CD4-positive, alpha-beta memory T cell (primary cell): ENCODE results near the gene CDK14. TPM values are rescaled to one million over a fixed set of nuclear protein-coding genes. Genes with fewer than 3 reads are reported as not detected.

Experiments
- CTCF ChIA-PET: fragments of 350-600 bp; sonication (Branson Sonifier 250); formaldehyde crosslinking; loops from one replicate; lab custom pipeline; 2021; ENCODE audit warnings: inconsistent platforms; ENCODE audit not compliant: partially characterized antibody; lab: Charles Lee
- POLR2A ChIA-PET: fragments of 350-600 bp; sonication (Branson Sonifier 250); formaldehyde crosslinking; loops from one replicate; lab custom pipeline; 2021; ENCODE audit not compliant: partially characterized antibody; lab: Charles Lee
- DNase-seq, 5 donors: peaks; one replicate each; pipeline versions ENCODE4 v3.0.0 to v3.0.0-alpha.2; 2020 to 2022; ENCODE audit warnings: mixed read lengths in 1 of 5
- H3K27ac ChIP-seq: one replicate; pipeline ENCODE4 v1.7.0; 2013; ENCODE audit warnings: low read depth, low read length
- H3K27me3 ChIP-seq: 2 replicates; pipeline ENCODE4 v1.7.0; 2013; ENCODE audit warnings: mild to moderate bottlenecking, low read length, moderate library complexity; ENCODE audit not compliant: insufficient read depth
- H3K36me3 ChIP-seq: 2 replicates; pipeline ENCODE4 v1.7.0; 2013; ENCODE audit warnings: mild to moderate bottlenecking, low read length, moderate library complexity; ENCODE audit not compliant: insufficient read depth
- H3K4me1 ChIP-seq: 2 replicates; pipeline ENCODE4 v1.7.0; 2013; ENCODE audit warnings: mild to moderate bottlenecking, low read length, moderate library complexity; ENCODE audit not compliant: insufficient read depth
- H3K4me3 ChIP-seq, 2 donors: one replicate each; pipeline ENCODE4 v1.7.0; 2013; ENCODE audit warnings: low read length in 2 of 2, mild to moderate bottlenecking in 1 of 2
- H3K9me3 ChIP-seq, 2 donors: one replicate each; pipeline ENCODE4 v1.7.0; 2013; ENCODE audit warnings: low read length in 2 of 2, control low read depth in 1 of 2; ENCODE audit not compliant: control insufficient read depth in 1 of 2
- H3K27ac Mint-ChIP-seq, 7 donors: one replicate each; pipeline ENCODE4 v1.8.0; 2020 to 2021; ENCODE audit warnings: mixed read lengths in 7 of 7, mild to moderate bottlenecking in 6 of 7, inconsistent platforms in 3 of 7, moderate library complexity in 3 of 7
- H3K27me3 Mint-ChIP-seq, 2 donors: one replicate each; pipeline ENCODE4 v1.8.0; 2020 to 2021; ENCODE audit warnings: mixed read lengths in 2 of 2
- H3K36me3 Mint-ChIP-seq, 2 donors: one replicate each; pipeline ENCODE4 v1.8.0; 2020 to 2021; ENCODE audit warnings: mixed read lengths in 2 of 2, inconsistent platforms in 1 of 2, mild to moderate bottlenecking in 1 of 2
- H3K4me1 Mint-ChIP-seq, 4 donors: one replicate each; pipeline ENCODE4 v1.8.0; 2020 to 2021; ENCODE audit warnings: mixed read lengths in 4 of 4, mild to moderate bottlenecking in 1 of 4
- H3K4me3 Mint-ChIP-seq, 8 donors: one replicate each; pipeline ENCODE4 v1.8.0; 2020 to 2021; ENCODE audit warnings: mixed read lengths in 8 of 8, mild to moderate bottlenecking in 7 of 8, moderate library complexity in 6 of 8, inconsistent platforms in 3 of 8
- H3K9me3 Mint-ChIP-seq, 8 donors: one replicate each; pipeline ENCODE4 v1.8.0; 2020 to 2021; ENCODE audit warnings: mixed read lengths in 8 of 8, mild to moderate bottlenecking in 5 of 8, inconsistent platforms in 3 of 8, moderate library complexity in 1 of 8
- intact Hi-C: fragments of 100-400 bp; cut with micrococcal nuclease; formaldehyde crosslinking; loops from one replicate; pipeline ENCODE4 v1.15.1; 2023
- polyA plus RNA-seq, 2 donors: library from polyadenylated mRNA; unstranded; fragments of 300-500 nt; fragmentation: Illumina TruSeq; gene quantifications; one replicate each; pipeline ENCODE4 v1.2.3, GENCODE V29; 2021
- total RNA-seq, 2 experiments: library from RNA; stranded (reverse); gene quantifications; one replicate each; pipeline ENCODE4 v1.2.3, GENCODE V29; 2021

CDK14 gene
- total and polyA plus RNA-seq, 4 experiments from 2014 or later = 0.47 to 0.81 (median 0.70) TPM; not detected in 1

DNA sequence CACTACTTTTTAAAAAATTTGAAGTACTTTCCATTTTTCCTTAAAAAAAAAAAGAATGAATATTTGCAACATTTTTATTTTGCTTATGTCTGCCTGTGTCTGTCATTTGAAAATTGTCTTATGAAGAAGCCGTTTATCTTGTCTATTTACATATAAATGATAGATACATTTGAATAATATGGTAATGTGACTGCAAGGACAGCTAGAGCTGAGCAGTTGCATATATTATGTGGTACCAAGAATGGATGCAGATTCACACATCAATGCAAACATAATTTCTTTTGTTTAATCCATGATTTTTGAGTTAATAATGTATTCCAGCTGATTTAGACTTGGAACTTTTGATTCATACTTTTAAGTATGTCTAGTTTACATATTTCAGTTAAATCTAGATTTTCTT, 268.0 kb downstream of the CDK14 start:
- POLR2A ChIA-PET = no interaction called here
- CTCF ChIA-PET = no interaction called here

DNA sequence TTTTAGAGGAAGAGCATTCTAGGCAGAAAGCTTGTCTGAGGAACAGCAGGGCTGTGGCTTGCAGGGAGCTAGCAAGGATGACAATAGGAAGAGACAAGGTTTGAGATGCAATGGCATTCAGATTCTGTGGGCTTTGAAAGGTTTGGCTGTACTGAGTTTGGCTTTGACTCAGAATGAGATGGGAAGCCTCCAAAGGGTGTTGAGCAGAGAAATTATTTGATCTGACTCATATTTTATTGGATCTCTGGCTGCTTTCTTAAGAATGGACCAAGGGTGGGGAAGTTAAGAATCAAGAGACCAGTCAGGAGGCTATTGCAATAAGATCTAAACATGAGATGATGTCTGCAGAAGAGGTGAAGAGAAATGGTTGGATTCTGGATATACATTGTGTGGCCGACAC, 273.2 kb downstream of the CDK14 start:
- Histone ChIP-seq H3K27ac (no peak overlapping the region), H3K4me3 (no peak overlapping the region), H3K9me3 (no peaks in the 10 kb centered on the region), H3K4me1 (no peaks in the 10 kb centered on the region), H3K27me3 (no peaks in the 10 kb centered on the region), H3K36me3 (no peaks in the 10 kb centered on the region)
- no peak for DNase-seq
- POLR2A ChIA-PET = no interaction called here
- no peaks in the 10 kb centered on the region for H3K36me3 Mint-ChIP-seq
- no peaks in the 10 kb centered on the region for H3K27me3 Mint-ChIP-seq
- H3K9me3 Mint-ChIP-seq = peaks cover 0 to 2% (median 0%) of the 10 kb centered on the region in 8 donors
- no peaks in the 10 kb centered on the region for H3K4me1 Mint-ChIP-seq
- CTCF ChIA-PET = no interaction called here
- intact Hi-C loops = no loop called here
- H3K4me3 Mint-ChIP-seq = no peak overlapping the region
- H3K27ac Mint-ChIP-seq = no peak overlapping the region

More for the DNA sequence above, 268.0 kb downstream of the CDK14 start:
- H3K27ac ChIP-seq = no peak overlapping the region
- Mint-ChIP-seq H3K4me1 (no peaks in the 10 kb centered on the region), H3K4me3 (no peak overlapping the region), H3K27ac (no peak overlapping the region), H3K36me3 (no peaks in the 10 kb centered on the region), H3K27me3 (no peaks in the 10 kb centered on the region), H3K9me3 (peaks cover 0 to 2% (median 0%) of the 10 kb centered on the region in 8 donors)
- H3K27me3 ChIP-seq = no peaks in the 10 kb centered on the region
- no peaks in the 10 kb centered on the region for H3K9me3 ChIP-seq
- no peaks in the 10 kb centered on the region for H3K4me1 ChIP-seq
- H3K36me3 ChIP-seq = no peaks in the 10 kb centered on the region
- H3K4me3 ChIP-seq = no peak overlapping the region
- intact Hi-C loops = no loop called here
- DNase-seq = no peak

DNA sequence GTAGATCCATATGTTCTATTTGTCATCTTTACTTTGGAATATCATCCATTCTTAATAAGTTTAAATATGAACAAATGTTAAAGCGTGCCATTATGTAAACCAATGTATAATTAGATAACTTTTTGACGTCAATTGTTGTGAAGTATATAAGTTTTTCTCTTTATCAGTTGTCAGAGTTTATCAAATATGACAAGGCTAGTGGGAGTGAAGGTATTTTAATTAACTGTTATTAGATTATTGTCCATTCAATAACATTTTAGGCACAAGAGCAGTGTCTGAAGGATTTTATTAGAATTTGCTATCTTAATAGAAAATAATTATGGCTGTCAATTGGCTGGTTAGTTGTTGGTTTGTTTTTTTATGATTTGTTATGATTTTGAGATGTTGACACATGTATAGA, 280.6 kb downstream of the CDK14 start:
- no peaks in the 10 kb centered on the region for H3K36me3 ChIP-seq
- Mint-ChIP-seq H3K36me3 (no peaks in the 10 kb centered on the region), H3K27me3 (no peaks in the 10 kb centered on the region), H3K9me3 (peaks cover under 1 to 9% (median 4%) of the 10 kb centered on the region in 8 donors), H3K27ac (no peak overlapping the region), H3K4me3 (no peak overlapping the region), H3K4me1 (no peaks in the 10 kb centered on the region)
- H3K4me1 ChIP-seq = no peaks in the 10 kb centered on the region
- no peaks in the 10 kb centered on the region for H3K9me3 ChIP-seq
- CTCF ChIA-PET = no interaction called here
- POLR2A ChIA-PET = no interaction called here
- DNase-seq = no peak
- intact Hi-C loops = no loop called here
- no peak overlapping the region for H3K27ac ChIP-seq
- H3K27me3 ChIP-seq = no peaks in the 10 kb centered on the region
- no peak overlapping the region for H3K4me3 ChIP-seq

DNA sequence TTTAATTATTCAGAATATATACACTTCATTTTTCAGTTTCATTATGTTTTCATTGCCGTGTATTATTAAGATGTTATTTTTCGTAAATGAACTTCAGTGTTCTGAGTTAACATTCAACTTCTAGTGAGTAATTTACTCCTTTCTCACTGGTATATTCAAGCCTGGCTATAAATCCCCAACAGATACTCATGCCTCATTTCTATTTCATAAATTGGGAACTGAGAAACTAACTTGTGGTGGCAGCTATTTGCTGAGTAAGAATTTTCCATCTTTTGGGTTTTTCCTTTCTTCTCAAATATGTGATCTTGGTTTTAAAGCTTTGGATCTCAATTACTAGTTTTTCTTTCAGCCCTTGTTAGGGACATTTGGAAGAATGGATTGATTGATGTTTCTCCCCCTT, 281.1 kb downstream of the CDK14 start:
- ChIA-PET CTCF (no interaction called here), POLR2A (no interaction called here)
- no peak for DNase-seq
- H3K4me3 ChIP-seq = no peak overlapping the region
- H3K27ac ChIP-seq = no peak overlapping the region
- H3K9me3 Mint-ChIP-seq = peaks cover 3 to 12% (median 5%) of the 10 kb centered on the region in 8 donors
- no peaks in the 10 kb centered on the region for H3K36me3 ChIP-seq
- H3K36me3 Mint-ChIP-seq = no peaks in the 10 kb centered on the region
- no peak overlapping the region for H3K27ac Mint-ChIP-seq
- no peaks in the 10 kb centered on the region for H3K9me3 ChIP-seq
- no peaks in the 10 kb centered on the region for H3K4me1 Mint-ChIP-seq
- no peaks in the 10 kb centered on the region for H3K27me3 ChIP-seq
- H3K27me3 Mint-ChIP-seq = no peaks in the 10 kb centered on the region
- no peak overlapping the region for H3K4me3 Mint-ChIP-seq
- intact Hi-C loops = no loop called here
- H3K4me1 ChIP-seq = no peaks in the 10 kb centered on the region

DNA sequence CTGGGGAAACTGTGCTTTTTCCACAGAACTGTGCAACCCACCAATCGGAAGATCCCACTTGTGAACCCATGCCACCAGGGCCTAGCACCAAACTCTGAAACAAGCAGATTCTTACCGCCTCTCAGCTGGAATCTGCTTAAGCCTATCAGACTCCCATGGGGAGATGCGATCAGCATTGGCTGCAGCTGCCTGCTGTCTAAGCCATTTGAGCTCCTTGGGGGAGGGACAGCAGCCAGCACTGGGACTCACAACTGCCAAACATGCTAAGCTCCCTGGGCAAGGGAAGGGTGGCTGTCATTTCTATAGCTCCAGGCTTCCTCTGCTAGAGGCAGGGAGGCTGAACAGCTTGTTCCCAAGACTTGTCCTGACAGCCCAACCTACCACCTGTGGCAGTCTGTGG, 283.8 kb downstream of the CDK14 start:
- no peak for DNase-seq
- ChIA-PET CTCF (no interaction called here), POLR2A (no interaction called here)
- Mint-ChIP-seq H3K27me3 (no peaks in the 10 kb centered on the region), H3K4me1 (no peaks in the 10 kb centered on the region), H3K36me3 (no peaks in the 10 kb centered on the region), H3K27ac (no peak overlapping the region), H3K4me3 (no peak overlapping the region), H3K9me3 (peaks cover under 1 to 16% (median 6%) of the 10 kb centered on the region in 8 donors)
- Histone ChIP-seq H3K4me1 (no peaks in the 10 kb centered on the region), H3K36me3 (no peaks in the 10 kb centered on the region), H3K27me3 (no peaks in the 10 kb centered on the region), H3K27ac (no peak overlapping the region), H3K4me3 (no peak overlapping the region), H3K9me3 (no peaks in the 10 kb centered on the region)
- intact Hi-C loops = no loop called here

DNA sequence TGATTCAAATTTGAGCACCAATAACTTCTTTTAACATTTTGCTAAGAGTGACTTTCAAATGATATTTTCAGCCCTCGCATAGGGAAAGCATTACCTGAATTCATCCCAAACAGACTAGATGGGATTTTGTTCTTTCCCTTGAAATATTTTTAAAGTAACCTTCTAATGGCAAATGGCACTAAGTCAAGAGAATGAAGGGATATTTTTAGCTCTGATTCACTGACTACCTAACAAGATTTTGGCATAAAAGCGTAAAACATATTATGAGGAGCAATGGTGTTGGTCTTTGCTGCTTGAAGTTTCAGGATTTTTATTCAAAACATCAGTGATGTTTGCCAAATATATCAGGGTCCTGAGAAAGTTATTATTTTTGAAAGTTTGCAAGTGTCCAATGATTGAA, 290.3 kb downstream of the CDK14 start:
- ChIA-PET CTCF (no interaction called here), POLR2A (no interaction called here)
- H3K36me3 Mint-ChIP-seq = no peaks in the 10 kb centered on the region
- H3K9me3 ChIP-seq = no peaks in the 10 kb centered on the region
- H3K36me3 ChIP-seq = no peaks in the 10 kb centered on the region
- H3K4me3 ChIP-seq = no peak overlapping the region
- no peak overlapping the region for H3K27ac Mint-ChIP-seq
- H3K4me1 ChIP-seq = no peaks in the 10 kb centered on the region
- peaks cover 0 to 13% (median 1%) of the 10 kb centered on the region in 8 donors for H3K9me3 Mint-ChIP-seq
- no peak overlapping the region for H3K4me3 Mint-ChIP-seq
- no peaks in the 10 kb centered on the region for H3K4me1 Mint-ChIP-seq
- intact Hi-C loops = no loop called here
- H3K27me3 Mint-ChIP-seq = no peaks in the 10 kb centered on the region
- no peaks in the 10 kb centered on the region for H3K27me3 ChIP-seq
- H3K27ac ChIP-seq = no peak overlapping the region
- no peak for DNase-seq

DNA sequence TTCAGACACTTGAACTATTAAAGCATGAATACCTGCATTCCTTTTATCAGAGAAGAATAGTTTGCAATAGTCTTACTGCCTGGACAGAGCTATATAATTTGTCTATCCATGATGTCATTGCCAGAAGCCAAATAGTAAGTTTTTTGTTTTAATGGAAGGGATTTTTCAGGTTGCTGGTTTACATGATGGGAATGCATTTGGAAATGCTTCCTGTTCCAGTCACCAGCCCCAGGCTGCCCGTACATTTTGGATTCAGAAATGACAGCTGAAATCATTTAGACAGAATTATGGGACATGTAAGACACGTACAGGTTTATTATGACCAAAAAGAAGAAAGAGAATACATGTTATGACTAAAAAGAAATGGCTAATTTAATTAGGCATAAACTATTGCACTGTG, 293.1 kb downstream of the CDK14 start:
- H3K27me3 ChIP-seq = no peaks in the 10 kb centered on the region
- Mint-ChIP-seq H3K4me1 (no peaks in the 10 kb centered on the region), H3K36me3 (no peaks in the 10 kb centered on the region), H3K4me3 (no peak overlapping the region), H3K27ac (no peak overlapping the region), H3K27me3 (no peaks in the 10 kb centered on the region), H3K9me3 (peaks cover 0 to 4% (median 1%) of the 10 kb centered on the region in 8 donors)
- H3K36me3 ChIP-seq = no peaks in the 10 kb centered on the region
- DNase-seq = no peak
- no peak overlapping the region for H3K4me3 ChIP-seq
- H3K4me1 ChIP-seq = no peaks in the 10 kb centered on the region
- ChIA-PET POLR2A (no interaction called here), CTCF (no interaction called here)
- H3K27ac ChIP-seq = no peak overlapping the region
- intact Hi-C loops = no loop called here
- no peaks in the 10 kb centered on the region for H3K9me3 ChIP-seq

DNA sequence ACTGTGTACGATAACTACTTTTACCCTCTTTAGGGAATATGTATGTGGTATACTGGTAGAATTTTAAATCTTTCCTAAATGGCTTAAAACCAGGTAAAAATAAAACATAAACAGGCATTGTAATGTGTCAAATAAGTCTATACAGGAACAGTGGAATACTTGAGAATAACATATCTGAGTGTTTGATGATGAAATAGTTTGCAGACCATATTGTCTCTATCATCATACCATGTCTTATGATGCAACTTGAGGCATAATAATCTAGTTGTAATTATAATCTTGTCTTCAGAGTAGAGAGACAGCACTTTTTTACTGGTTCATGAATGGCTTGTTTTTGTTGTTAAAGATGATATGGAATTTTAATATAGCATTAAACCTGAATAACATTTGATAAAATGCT, 293.5 kb downstream of the CDK14 start:
- H3K4me3 Mint-ChIP-seq = no peak overlapping the region
- CTCF ChIA-PET = no interaction called here
- intact Hi-C loops = no loop called here

More for the DNA sequence above, 293.5 kb downstream of the CDK14 start:
- Mint-ChIP-seq H3K4me1 (no peaks in the 10 kb centered on the region), H3K36me3 (no peaks in the 10 kb centered on the region), H3K27me3 (no peaks in the 10 kb centered on the region), H3K27ac (no peak overlapping the region), H3K9me3 (peaks cover 0 to 4% (median under 1%) of the 10 kb centered on the region in 8 donors)
- POLR2A ChIA-PET = no interaction called here
- no peaks in the 10 kb centered on the region for H3K36me3 ChIP-seq
- H3K4me3 ChIP-seq = no peak overlapping the region
- no peak overlapping the region for H3K27ac ChIP-seq
- no peaks in the 10 kb centered on the region for H3K9me3 ChIP-seq
- H3K4me1 ChIP-seq = no peaks in the 10 kb centered on the region
- H3K27me3 ChIP-seq = no peaks in the 10 kb centered on the region
- no peak for DNase-seq
